Aorta (tissue), 5 donors: ENCODE data around the gene PTGFRN. TPM values are rescaled to one million over a fixed set of nuclear protein-coding genes. Genes with fewer than 3 reads are reported as not detected.
"Not testable (repeated sequence)": the region's sequence is repeated elsewhere in the genome, so short reads cannot be mapped to it uniquely, and the experiment has no call there.

Source experiments
- ATAC-seq: fragments of 200-7000 bp; cut with Tn5 transposase; one replicate; pipeline ENCODE4 v1.9.1; 2022; ENCODE audit warnings: moderate library complexity; ENCODE audit not compliant: low FRiP score
- DNase-seq, 2 donors: peaks; one replicate each; pipeline ENCODE4 v3.0.0-alpha.2; 2020
- H3K27ac ChIP-seq, 2 donors: one replicate each; pipeline ENCODE4 v1.5.1; 2013; ENCODE audit warnings: low read length in 2 of 2, mild to moderate bottlenecking in 2 of 2, moderate library complexity in 2 of 2, control low read depth in 1 of 2, inconsistent platforms in 1 of 2, low read depth in 1 of 2
- H3K27me3 ChIP-seq, 2 donors: one replicate each; pipeline ENCODE4 v1.6.1; 2013; ENCODE audit warnings: control low read depth in 1 of 2, low read length in 1 of 2, mild to moderate bottlenecking in 1 of 2, moderate library complexity in 1 of 2; ENCODE audit not compliant: insufficient read depth in 2 of 2, control insufficient read depth in 1 of 2
- H3K36me3 ChIP-seq, 2 donors: one replicate each; pipeline ENCODE4 v1.6.1; 2013; ENCODE audit warnings: control low read depth in 1 of 2, low read length in 1 of 2, mild to moderate bottlenecking in 1 of 2; ENCODE audit not compliant: insufficient read depth in 2 of 2, control insufficient read depth in 1 of 2
- H3K4me1 ChIP-seq, 2 donors: one replicate each; pipeline ENCODE4 v1.6.1; 2013; ENCODE audit warnings: low read length in 2 of 2, control low read depth in 1 of 2, mild to moderate bottlenecking in 1 of 2, moderate library complexity in 1 of 2; ENCODE audit not compliant: insufficient read depth in 2 of 2, control insufficient read depth in 1 of 2
- H3K4me3 ChIP-seq, 2 donors: one replicate each; pipeline ENCODE4 v1.5.1; 2013; ENCODE audit warnings: low read length in 2 of 2, control low read depth in 1 of 2, mild to moderate bottlenecking in 1 of 2
- H3K9me3 ChIP-seq: one replicate; pipeline ENCODE4 v1.6.1; 2013; ENCODE audit warnings: mild to moderate bottlenecking, low read length; ENCODE audit not compliant: control insufficient read depth
- WGBS, 2 donors: extraction: QIAGEN DNeasy Blood & Tissue Kit; methylation state at CpG; one replicate each; pipeline ENCODE4 v1.1.7; 2013; 5-methylcytosine and 5-hydroxymethylcytosine counted together
- intact Hi-C, 2 donors: fragments of 100-400 bp; cut with DNase I; formaldehyde crosslinking; loops; one replicate each; pipeline versions ENCODE4 v1.14.2 to v1.15.0; 2022
- polyA plus RNA-seq, 2 donors: library from polyadenylated mRNA; stranded (reverse); fragments of 200-250 nt; gene quantifications; one replicate each; pipeline ENCODE4 v1.2.3, GENCODE V29; 2013
- total RNA-seq, 2 donors: library from RNA; stranded (reverse); fragmentation: NEBNext Ultra II Directional; extraction: Animal tissue kit (Norgen Biotek cat#: 25700); gene quantifications; one replicate each; pipeline ENCODE4 v1.2.1, GENCODE V29; 2021
- donor health status: healthy with polysubstance abuse.
- donor health status: Bipolar disorder and iron deficiency.
- donor health status: DM: no; HTN: no; CAD: no.
- donor health status: DM: no; HTN: no; CAD: no.
- donor health status: DM: yes; HTN: yes; CAD: no.

The PTGFRN gene
- total and polyA plus RNA-seq, 4 donors, result 3.8 to 75.0 (median 22.5) TPM

DNA sequence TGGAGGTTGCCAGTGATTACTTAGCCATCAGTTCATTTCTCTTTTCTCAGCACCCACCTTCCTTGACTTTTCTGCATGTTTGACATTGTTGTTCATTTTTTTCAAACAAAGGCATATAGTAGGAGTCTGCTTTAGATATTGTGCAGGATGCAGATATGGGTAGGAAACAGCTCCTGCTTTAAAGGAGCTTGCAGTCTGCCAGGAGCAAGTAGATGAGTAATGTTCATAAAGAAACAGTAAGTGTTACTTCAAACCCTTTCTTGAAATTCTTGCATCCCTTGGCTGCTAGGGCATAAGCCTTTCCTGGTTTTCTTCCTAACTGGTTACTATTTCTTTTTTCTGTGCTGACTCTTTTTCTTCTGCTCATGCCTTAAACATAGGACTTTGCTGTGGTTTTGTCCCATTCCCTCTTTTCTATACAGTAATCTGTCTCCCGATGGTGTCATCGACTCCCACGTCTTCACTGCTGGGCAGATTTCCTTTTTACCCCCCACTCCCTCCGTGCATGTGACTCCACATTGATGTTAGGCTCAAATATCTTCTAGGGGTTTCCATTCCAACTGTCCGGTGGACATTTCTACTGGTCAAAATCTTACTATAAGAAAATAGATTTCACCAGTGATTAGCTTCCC, 20.4 kb downstream of the PTGFRN start:
- H3K9me3 ChIP-seq, result no peaks in the 10 kb centered on the region
- intact Hi-C loops, result no loop called here

DNA sequence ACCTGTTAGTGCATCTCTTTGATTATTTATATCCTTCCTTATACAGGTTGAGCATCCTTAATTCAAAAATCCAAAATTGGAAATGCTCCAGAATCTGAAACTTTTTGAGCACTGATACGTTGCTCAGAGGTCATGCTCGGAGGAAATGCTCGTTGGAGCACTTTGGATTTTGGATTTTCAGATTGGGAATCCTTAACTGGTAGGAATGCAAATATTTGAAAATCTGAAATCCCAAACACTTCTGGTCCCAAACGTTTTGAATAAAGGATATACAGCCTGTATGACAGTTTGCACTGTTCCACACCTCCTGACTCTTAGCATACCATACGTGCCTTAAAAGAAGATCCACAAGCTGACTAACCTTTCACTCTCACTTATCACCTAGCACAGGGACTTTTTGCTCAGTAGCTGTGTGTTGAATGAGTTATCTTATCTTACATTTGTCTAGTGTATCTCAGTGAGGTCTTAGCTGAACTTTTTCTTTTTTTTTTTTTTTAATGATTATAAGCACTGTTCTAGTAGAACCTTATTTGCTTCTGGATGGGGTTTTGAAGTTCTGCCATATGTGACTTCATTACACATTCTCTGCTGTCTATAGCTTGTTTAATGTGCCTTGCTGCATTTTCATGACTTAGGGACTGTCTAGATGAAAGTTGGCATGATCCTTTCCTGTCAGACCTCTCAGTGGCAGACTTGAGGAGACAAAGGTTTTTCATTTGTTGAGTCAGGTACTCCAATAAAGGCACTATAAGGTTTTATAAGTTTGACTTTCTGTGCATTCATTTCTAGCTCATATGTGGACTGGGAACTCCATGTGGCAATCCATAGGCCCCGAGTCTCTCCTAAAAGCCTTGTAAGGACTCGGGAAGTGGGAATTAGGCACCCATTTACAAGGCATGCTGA, 21.6 kb downstream of the PTGFRN start:
- 87 to 89% methylated on average over 7 of the region's 7 CpGs for WGBS, 2 donors
- H3K36me3 ChIP-seq, result no peaks in the 10 kb centered on the region
- intact Hi-C loops, result no loop called here
- ATAC-seq (no peak), DNase-seq (no peak)
- H3K27me3 ChIP-seq, result no peaks in the 10 kb centered on the region
- H3K27ac ChIP-seq, result no peak overlapping the region
- H3K4me3 ChIP-seq, result no peak overlapping the region
- H3K9me3 ChIP-seq, result no peaks in the 10 kb centered on the region
- no peaks in the 10 kb centered on the region for H3K4me1 ChIP-seq

More for the DNA sequence above, 20.4 kb downstream of the PTGFRN start:
- Histone ChIP-seq H3K27me3 (no peaks in the 10 kb centered on the region), H3K36me3 (no peaks in the 10 kb centered on the region), H3K27ac (no peak overlapping the region), H3K4me1 (no peaks in the 10 kb centered on the region), H3K4me3 (no peak overlapping the region)
- WGBS, 2 donors, result 93 to 94% methylated on average over 5 of the region's 5 CpGs
- ATAC-seq, result no peak
- DNase-seq, result no peak

DNA sequence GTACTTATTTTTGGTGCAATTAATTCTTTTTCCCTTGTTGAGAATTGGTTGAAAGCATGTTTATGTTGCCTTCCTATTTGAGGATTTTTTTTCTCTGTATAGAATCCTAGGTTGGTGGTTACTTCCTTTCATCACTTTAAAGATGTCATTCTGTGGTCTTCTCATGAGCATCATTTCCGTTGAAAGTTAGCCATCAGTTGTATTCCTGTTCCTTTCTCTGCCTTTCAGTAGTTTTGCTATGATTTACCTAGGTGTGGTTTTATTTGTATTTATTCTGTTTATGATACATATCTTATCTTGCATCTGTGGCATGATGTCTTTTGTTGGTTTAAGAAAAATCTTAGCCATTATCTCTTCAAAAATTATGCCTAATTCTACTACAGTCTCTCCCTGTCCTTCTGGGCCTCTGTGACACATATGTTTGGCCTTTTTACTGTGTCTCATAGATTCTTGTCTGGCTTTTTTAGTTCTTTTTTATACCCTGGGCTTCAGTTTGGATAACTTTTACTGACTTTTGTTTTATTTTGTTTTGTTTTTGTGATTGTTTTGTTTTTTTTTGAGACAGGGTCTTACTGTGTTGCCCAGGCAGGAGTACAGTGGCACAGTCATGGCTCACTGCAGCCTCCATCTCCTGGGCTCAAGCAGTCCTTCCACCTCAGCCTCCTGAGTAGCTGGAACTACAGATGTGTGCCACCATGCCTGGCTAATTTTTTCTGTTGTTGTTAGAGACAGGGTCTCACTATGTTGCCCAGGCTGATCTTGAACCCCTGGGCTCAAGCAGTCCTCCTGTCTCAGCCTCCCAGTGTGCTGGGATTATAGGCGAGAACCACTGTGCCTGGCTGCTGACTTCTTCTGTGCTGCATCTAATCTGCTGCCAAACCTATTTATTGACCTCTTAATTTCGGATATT, 24.1 kb downstream of the PTGFRN start:
- H3K4me1 ChIP-seq, result no peaks in the 10 kb centered on the region
- no peak for ATAC-seq

DNA sequence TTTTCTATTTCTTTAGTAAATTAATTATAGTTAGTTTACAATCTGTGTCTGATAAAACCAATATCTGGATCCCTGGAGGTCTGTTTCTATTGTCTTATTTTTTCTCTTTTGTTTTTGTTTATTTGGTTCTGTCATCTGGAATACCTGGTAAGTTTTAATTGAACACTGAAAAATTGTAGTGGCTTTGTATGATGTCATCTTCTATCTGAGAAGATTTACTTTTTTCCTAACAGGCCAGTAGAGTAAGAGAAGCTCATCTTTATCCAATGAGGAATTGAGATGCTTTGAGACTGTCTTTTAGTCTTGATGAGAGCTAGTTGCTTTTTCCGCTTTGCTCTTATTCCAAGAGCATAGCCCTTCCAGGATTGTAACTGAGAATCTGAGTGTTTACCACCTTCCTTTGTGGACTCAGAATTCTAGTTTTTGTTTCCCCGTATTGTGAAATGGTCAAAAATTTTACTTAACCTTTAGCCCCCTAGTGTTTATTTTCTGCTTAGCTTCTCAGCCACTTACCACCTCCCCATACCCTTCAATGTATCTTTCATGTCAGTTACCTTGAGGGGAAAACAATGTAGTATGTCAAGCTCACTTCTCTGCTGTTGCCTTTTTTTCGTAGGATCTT, 25.0 kb downstream of the PTGFRN start:
- WGBS, 2 donors, result 56 to 85% methylated on average over 3 of the region's 3 CpGs
- Histone ChIP-seq H3K27me3 (no peaks in the 10 kb centered on the region), H3K9me3 (no peaks in the 10 kb centered on the region), H3K4me3 (no peak overlapping the region), H3K36me3 (no peaks in the 10 kb centered on the region), H3K27ac (no peak overlapping the region), H3K4me1 (no peaks in the 10 kb centered on the region)
- DNase-seq, result no peak
- no peak for ATAC-seq
- intact Hi-C loops, result no loop called here

More for the DNA sequence above, 24.1 kb downstream of the PTGFRN start:
- 95% methylated on average over 3 of the region's 3 CpGs for WGBS, 2 donors
- no peak for DNase-seq
- no peaks in the 10 kb centered on the region for H3K9me3 ChIP-seq
- intact Hi-C loops, result no loop called here
- no peak overlapping the region for H3K27ac ChIP-seq
- H3K27me3 ChIP-seq, result no peaks in the 10 kb centered on the region
- H3K36me3 ChIP-seq, result no peaks in the 10 kb centered on the region
- no peak overlapping the region for H3K4me3 ChIP-seq

DNA sequence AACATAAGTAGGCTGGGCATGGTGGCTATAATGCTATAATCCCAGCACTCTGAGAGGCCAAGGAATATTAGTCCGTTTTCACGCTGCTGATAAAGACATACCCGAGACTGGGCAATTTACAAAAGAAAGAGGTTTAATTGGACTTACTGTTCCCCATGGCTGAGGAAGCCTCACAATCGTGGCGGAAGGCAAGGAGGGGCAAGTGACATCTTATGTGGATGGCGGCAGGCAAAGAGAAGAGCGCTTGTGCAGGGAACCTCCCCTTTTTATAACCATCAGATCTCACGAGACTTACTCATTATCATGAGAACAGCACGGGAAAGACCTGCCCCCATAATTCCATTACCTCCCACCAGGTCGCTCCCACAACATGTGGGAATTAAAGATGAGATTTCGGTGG, 28.5 kb downstream of the PTGFRN start:
- H3K36me3 ChIP-seq, result no peaks in the 10 kb centered on the region
- peaks cover 0 to 4% of the 10 kb centered on the region in 2 donors for H3K4me1 ChIP-seq
- intact Hi-C loops, result no loop called here
- no peak overlapping the region for H3K27ac ChIP-seq
- WGBS, 2 donors, result 95 to 97% methylated on average over 11 of the region's 11 CpGs
- H3K27me3 ChIP-seq, result no peaks in the 10 kb centered on the region
- H3K4me3 ChIP-seq, result no peak overlapping the region
- ATAC-seq (no peak), DNase-seq (no peak)
- no peaks in the 10 kb centered on the region for H3K9me3 ChIP-seq

DNA sequence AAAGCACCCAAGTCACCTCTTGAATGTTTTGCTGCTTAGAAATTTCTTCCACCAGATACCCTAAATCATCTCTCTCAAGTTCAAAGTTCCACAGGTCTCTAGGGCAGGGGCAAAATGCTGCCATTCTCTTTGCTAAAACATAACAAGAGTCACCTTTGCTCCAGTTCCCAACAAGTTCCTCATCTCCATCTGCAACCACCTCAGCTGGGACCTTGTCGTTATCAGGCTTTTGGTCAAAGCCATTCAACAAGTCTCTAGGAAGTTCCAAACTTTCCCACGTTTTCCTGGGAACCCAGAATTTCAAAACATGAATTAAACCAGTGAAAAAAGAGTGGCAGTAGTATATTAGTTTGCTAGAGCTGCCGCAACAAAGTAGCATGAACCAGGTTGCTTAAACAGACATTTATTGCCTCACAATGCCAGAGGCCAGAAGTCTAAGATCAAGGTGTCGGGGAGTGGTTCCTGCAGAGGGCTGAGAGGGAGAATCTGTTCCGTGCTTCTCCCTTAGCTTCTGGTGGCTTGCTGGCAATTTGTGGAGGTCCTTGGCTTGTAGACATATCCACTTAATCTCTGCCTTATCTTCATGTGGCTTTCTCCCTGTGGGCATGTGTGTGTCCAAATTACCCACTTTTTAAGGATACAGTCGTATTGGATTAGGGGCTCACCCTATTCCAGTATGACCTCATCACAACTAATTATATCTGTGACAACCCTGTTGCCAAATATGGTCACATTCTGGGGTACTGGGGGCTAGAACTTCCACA, 30.2 kb downstream of the PTGFRN start:
- H3K36me3 ChIP-seq, DNase-seq: not testable (repeated sequence)
- WGBS, 2 donors, result 62 to 77% methylated on average over 6 of the region's 6 CpGs

DNA sequence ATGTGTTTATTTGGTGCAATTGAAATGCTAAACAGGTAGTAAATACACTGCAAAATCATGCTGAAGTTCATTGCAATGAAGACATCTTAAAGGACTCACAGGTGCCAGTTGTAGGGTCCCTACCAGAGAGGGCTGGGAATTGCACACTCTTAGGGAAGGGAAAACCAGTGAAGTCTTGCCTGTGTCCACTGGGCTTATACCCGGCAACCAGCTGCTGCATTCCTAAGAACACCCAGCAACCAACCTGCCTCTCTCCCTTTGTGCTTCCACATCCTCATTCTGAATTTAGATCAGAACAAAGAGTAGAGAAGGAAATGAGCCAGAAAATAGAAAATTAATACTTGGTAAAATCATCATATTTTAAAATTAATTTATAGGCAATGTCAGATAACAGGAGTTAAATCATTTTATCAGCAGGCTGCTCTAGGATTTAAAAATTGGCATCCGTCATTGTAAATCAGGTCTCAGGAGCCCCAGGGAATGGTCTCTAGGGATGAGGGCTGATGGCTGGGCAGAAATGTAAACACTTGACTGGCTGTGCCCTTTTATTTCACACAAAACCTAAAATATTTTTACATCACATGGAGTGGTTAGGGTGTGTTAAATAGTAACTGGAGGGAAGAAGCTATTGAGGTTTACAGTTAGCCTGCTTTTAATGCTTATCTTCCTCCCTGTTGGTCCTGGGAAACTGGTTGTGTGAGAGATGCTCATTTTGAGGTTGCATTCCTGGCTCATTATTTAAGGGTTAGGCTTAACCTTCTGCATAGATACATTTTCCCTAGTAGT, 31.3 kb downstream of the PTGFRN start:
- whole genome bisulfite sequencing, 2 donors, result 19 to 36% methylated on average over 2 of the region's 2 CpGs
- intact Hi-C loops, result no loop called here
- DNase-seq, result no peak

More for the DNA sequence above, 30.2 kb downstream of the PTGFRN start:
- H3K27ac ChIP-seq, intact Hi-C loops, H3K27me3 ChIP-seq, H3K4me3 ChIP-seq, ATAC-seq, H3K9me3 ChIP-seq, H3K4me1 ChIP-seq: not testable (repeated sequence)

More for the DNA sequence above, 31.3 kb downstream of the PTGFRN start:
- Histone ChIP-seq H3K27me3 (no peaks in the 10 kb centered on the region), H3K4me1 (peaks cover 0 to 4% of the 10 kb centered on the region in 2 donors), H3K27ac (no peak overlapping the region), H3K4me3 (no peak overlapping the region), H3K36me3 (no peaks in the 10 kb centered on the region), H3K9me3 (no peaks in the 10 kb centered on the region)
- no peak for ATAC-seq
